Midbrain (tissue), 1 donor: Measurements from ENCODE around the gene CRACDL.
"Not testable (repeated sequence)": the region's sequence is repeated elsewhere in the genome, so short reads cannot be mapped to it uniquely, and the experiment has no call there.

Source experiments
- DNase-seq: peaks from one replicate; lab custom pipeline; 2025; lab: John Stamatoyannopoulos, UW

CRACDL gene

DNA sequence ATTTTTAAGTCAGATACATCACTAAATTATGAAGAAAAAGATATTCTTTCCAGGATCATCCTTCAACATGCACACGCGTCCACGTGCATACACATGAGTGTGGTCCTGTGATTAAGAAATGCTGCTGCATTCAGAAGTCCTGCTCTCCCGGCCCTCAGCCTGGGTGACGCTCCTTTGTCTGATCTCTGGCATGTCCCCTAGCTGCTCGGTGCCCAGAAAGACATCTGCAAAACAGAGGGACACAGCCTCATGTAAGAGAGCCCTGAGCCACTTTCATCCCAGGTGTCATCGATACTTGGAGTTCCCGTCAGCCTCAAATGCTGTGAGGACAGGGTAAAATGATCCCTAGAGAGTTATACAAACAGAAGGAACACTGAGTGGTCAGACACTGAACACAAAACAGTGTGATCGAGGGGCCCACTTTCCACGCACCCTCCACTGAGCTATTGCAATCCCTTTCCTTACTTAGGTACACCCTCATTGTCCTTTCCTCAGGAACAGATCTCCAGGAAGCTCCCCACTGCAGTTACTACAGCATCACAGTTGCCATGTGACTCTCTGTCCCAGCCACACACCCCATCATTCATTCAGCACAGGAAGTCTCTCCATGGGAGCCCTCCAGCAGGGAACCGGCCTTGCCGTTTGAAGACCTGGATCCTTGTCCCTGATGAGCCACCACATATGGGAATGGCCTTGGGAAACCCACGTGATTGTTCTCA, 32.1 kb downstream of the CRACDL start:
- no peak for DNase-seq

DNA sequence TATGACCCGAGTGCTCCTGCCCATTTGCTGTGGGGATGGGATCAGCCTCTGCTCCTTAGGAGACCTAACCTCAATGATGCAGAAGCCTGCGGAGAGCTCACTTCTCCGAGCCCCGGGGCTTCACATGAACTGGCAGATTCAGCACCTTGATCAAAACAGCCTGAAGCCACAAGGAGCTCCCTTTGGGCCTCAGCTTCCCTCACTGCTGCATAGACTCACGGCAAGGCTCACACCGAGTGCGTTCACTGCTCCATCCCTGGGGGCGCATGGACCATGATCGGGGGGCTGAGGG, 33.0 kb downstream of the CRACDL start:
- DNase-seq = no peak

- no peak for DNase-seq
These were observed 33.6 kb downstream of the CRACDL start for GRCh38 chr2:98902209-98903063.

DNA sequence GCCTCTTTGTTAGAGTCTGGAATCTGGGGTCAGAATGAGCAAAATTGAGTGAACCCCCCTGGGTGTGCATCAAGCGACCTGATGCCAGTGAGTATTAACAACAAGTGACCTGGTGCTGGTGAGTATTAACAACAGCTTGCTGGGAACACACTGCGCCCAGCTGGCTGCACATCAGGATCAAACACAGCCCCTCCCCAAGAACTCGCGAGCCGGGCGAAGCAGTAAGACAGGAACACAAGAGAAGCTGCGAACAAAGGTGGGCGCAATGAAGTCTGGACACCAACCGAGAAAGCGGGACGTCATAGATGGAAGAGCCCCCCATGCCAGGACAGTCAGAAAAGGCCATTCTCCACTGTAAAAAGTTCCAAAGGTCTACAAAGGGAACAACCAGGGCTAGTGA, 34.3 kb downstream of the CRACDL start:
- no peak for DNase-seq

- no peak for DNase-seq
These were observed 34.7 kb downstream of the CRACDL start for GRCh38 chr2:98901291-98901690.

DNA sequence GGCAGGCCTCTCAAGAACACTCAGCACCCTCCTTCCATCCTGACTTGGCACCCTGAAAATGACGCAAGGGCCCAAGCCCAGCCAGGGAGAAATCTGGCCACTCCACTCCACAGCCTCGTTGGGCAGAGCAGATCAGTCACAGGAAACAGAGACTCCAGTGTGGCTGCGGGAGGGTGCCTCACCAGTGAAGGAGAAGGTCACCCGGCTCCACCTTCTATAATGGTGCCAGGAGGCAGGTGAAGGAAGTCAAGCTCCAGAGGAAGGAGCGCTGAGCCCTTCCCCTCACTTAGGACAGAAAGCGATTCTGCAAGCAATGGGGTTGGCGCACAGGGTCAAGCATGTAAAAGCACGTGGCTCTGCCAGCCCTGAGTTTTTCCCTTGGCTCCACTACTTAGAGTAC, 35.3 kb downstream of the CRACDL start:
- no peak for DNase-seq

DNA sequence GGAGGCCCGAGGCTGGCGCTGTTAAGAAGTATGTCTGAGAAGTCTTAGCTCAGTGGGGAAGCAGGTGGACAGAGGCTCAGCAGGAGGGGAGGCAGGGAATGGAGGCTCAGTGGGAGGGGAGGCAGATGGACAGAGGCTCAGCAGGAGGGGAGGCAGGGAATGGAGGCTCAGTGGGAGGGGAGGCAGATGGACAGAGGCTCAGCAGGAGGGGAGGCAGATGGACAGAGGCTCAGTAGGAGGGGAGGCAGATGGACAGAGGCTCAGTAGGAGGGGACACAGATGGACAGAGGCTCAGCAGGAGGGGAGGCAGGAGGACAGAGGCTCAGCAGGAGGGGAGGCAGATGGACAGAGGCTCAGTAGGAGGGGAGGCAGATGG, 36.3 kb downstream of the CRACDL start:
- DNase-seq = not testable (repeated sequence)

GRCh38 chr2:98899041-98899702, 36.9 kb downstream of the CRACDL start:
- DNase-seq = no peak

DNA sequence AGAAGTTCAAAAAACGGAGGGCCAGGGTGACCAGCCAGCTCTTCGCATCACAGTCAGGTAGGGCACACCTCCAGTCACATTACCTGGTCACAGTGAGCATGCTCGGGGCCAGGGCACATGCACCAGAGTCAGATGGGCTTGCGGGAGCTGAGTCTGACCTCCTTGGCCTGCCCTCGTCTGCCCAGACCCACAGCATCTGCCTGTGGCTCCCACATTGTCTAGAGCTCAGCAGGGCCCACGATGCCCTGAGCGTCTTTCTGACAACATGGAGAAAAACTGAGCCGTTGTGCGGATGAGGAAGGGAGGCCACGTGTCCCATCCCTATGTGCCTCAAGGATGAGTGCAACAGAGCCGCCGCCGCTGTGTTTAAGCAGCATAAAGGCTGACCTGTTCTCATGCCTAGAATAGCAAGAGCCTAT, 37.6 kb downstream of the CRACDL start:
- DNase-seq = no peak

DNA sequence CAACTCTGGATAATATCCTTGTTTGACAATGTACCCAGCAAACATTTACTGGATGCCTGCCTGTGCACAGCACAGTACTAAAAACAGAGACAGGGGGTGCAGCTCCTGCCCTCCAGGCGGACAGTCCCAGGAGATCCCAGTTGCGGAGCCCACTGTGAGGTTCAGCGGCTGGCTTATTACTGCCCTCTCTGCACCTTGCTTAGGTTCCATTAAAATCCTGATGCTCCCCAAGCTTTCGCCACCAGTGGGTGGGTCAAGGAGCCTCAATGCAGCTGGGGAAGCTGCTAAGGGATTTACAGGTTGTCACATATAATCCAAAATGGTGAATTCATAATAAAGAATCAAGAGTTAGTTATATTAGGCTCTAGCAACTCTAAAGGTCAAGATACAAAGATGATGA, 38.3 kb downstream of the CRACDL start:
- no peak for DNase-seq

GRCh38 chr2:98896944-98897343, 39.1 kb downstream of the CRACDL start:
- DNase-seq = no peak

GRCh38 chr2:98896416-98896815, 39.6 kb downstream of the CRACDL start:
- no peak for DNase-seq

- DNase-seq = no peak
These were observed 40.1 kb downstream of the CRACDL start for GRCh38 chr2:98895901-98896300.

DNA sequence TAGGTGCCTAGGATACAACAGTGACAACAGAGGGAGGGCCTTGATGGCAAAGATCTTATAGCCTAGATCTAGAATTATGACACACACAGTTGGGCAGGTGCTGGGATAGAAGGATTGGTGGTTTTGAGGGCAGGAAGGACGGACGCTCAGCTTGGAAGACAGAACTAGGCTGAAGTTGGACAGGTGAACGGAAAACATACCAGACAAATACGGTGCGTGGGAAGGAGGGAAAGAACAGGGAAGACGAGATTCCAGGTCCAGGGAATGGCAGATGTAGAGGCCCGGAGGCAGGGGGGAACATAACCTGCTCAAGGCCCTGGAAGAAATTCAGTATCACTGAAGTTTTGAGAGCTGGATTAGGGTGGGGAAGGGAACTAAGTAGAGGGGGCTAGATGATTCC, 40.8 kb downstream of the CRACDL start:
- DNase-seq = no peak

- no peak for DNase-seq
These were observed 41.6 kb downstream of the CRACDL start for GRCh38 chr2:98894331-98895000.

DNA sequence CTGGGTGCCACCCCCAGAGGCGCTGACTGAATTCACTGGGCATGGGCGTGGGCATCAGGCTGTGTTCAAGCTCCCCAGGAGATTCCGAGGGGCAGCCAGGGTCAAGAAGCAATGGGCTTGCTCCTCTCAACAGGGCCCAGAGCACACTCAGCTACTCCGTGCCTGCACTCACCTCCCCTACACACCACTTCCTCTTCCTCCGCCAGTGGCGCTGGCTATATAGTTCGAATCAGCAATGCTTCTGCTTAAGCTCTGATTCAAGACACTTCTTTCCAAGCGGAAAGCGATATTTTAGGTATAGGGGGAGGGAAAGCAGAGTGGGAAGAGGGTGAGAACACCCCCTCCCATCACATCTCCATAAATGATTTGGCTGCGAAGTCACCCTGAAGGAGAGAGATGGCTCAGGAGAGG, 42.1 kb downstream of the CRACDL start:
- DNase-seq = no peak

DNA sequence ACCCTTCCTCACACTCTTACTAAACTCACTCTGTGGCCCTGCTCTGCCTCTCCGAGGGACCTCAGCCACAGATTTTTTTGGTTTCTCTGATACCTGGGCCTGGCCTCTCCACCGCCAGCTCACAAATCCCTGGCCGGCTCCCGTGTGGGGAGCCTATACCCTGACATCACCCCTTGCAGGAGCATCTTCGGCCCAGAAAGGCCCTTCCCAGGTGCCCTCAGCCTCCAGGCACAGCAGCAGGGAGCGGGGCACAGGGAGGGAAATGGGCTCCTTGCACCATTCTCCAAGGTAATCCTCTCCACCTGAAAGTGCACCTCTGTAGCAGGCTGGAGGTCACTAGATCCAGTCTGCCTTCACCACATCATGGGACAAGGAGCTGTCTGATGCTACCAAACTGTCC, 43.2 kb downstream of the CRACDL start:
- no peak for DNase-seq

DNA sequence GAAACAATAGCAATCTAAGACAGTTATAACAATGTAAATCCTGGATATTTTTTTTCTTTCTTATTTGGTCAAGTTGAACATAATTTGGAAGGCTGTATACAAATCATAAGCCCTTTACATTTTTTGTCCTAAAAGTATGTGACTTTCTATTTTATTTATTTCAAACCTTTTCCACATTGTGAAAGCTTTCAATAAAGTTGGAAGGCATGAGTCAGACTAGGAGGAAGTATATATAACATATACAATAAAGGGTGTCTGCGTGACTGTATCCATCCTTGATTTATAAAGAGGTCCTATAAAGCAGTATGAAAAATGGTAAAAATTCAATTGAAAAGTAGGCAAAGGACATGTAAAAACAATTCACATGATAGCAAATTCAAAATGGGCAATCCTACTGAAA, 44.4 kb downstream of the CRACDL start:
- no peak for DNase-seq

GRCh38 chr2:98886066-98886554, 49.9 kb downstream of the CRACDL start:
- DNase-seq = no peak

DNA sequence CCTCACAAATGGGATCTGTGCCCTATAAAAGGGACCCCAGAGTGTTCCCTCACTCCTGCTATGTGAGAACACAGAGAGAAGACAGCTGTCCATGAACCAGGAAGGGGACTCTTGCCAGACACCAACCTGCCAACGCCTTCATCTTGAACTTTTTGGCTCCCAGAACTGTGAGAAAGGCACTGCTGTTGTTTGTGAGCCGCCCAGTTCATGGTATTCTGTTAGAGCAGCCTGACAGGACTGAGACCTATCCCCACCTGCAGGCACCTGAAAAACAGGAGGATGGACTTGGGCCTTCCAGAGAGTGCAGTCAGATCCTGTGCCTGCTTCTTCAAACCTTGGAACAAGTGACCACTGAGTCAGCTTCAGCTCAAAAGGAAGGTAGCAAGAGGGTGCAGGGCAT, 51.4 kb downstream of the CRACDL start:
- no peak for DNase-seq

DNA sequence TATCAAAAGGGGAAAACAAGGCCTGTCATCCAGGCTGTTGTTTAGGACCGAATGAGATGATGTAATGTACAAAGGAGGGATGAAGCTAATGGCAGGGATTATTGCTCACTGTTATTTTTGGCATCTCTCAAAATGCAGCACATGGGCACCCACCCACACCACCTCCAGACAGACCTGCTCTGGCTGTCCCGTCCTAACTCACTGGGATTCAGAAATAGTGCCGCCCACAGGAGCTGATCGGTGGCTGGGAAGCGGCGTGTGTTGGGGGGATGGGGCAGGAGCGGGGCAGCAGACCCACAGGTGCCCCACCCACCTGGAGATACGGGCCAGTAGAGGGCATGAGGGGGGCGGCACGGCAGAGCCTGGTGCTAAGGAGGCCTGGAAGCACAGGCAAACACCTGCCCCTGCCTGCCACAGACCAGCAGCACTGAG, 52.2 kb downstream of the CRACDL start:
- no peak for DNase-seq
